Adrenal gland (tissue), 12 donors: ENCODE results near the gene PTGIS. TPM values are rescaled to one million over a fixed set of nuclear protein-coding genes. Genes with fewer than 3 reads are reported as not detected.

Experiments used
- DNase-seq, 7 donors: peaks; one replicate each; pipeline ENCODE4 v3.0.0-alpha.2; 2019 to 2020
- H3K27ac ChIP-seq, 5 donors: fragments of 200-600 bp; sonication (generic) in 4 of 5; 1 replicate in 3 of 5; 2 replicates in 2 of 5; pipeline versions ENCODE4 v1.5.1 to v1.8.0; 2016 to 2020; ENCODE audit warnings: mild to moderate bottlenecking in 1 of 5
- H3K27me3 ChIP-seq: fragments of 200-600 bp; 2 replicates; pipeline ENCODE4 v1.8.0; 2021
- H3K36me3 ChIP-seq, 2 donors: fragments of 200-600 bp; replicated peaks in 1 of 2; 1 replicate in 1 of 2; 2 replicates in 1 of 2; pipeline versions ENCODE4 v1.5.1 to v1.8.0; 2018 to 2022
- H3K4me1 ChIP-seq, 2 donors: fragments of 200-600 bp; replicated peaks in 1 of 2; 1 replicate in 1 of 2; 2 replicates in 1 of 2; pipeline versions ENCODE4 v1.5.1 to v1.8.0; 2018 to 2021
- H3K4me3 ChIP-seq, 4 donors: fragments of 200-600 bp; sonication (generic) in 3 of 4; one replicate each; pipeline ENCODE4 v1.5.1; 2016 to 2018
- H3K9me3 ChIP-seq, 3 donors: fragments of 200-600 bp; sonication (generic) in 1 of 3; replicated peaks in 1 of 3; 1 replicate in 2 of 3; 2 replicates in 1 of 3; pipeline versions ENCODE4 v1.5.1 to v1.8.0; 2016 to 2021
- CTCF ChIP-seq, 6 experiments: fragments of 450-650 bp in 4 of 6; fragments of 200-600 bp in 2 of 6; sonication (generic) in 1 of 6; IDR thresholded peaks; 1 replicate in 5 of 6; 2 replicates in 1 of 6; pipeline versions ENCODE4 v1.5.1 to v1.8.0; 2016 to 2021; ENCODE audit warnings: antibody characterized with exemption in 6 of 6, mild to moderate bottlenecking in 2 of 6, moderate library complexity in 1 of 6
- POLR2A ChIP-seq, 2 donors: fragments of 450-650 bp; IDR thresholded peaks; one replicate each; pipeline ENCODE4 v1.6.1; 2017; ENCODE audit warnings: antibody characterized with exemption in 2 of 2, mild to moderate bottlenecking in 2 of 2, moderate library complexity in 1 of 2
- WGBS, 4 donors: extraction: QIAGEN DNeasy Blood & Tissue Kit in 2 of 4; methylation state at CpG; one replicate each; pipeline versions ENCODE4 v1.1.5 to v1.1.7; 2013 to 2017; 5-methylcytosine and 5-hydroxymethylcytosine counted together
- intact Hi-C, 2 donors: fragments of 100-400 bp; cut with DNase I; formaldehyde crosslinking; loops; one replicate each; pipeline versions ENCODE4 v1.14.1 to v1.15.0; 2022 to 2023
- polyA plus RNA-seq, 3 donors: library from polyadenylated mRNA; stranded (reverse); fragments of 200-250 nt in 2 of 3; fragments of 350-450 nt in 1 of 3; fragmentation: Illumina TruSeq in 1 of 3; extraction: RNeasy Lipid Tissue Mini Kit (QIAGEN cat#74804) in 1 of 3; gene quantifications; one replicate each; pipeline ENCODE4 v1.2.3, GENCODE V29; 2013 to 2014
- total RNA-seq, 9 donors: library from RNA; depleted of rRNA in 4 of 9; stranded (reverse); fragments of >200 nt in 4 of 9; fragments of 120-200 nt in 1 of 9; fragmentation: NEBNext Ultra II Directional in 1 of 9; extraction: Animal tissue kit (Norgen Biotek cat#: 25700) in 1 of 9; gene quantifications; one replicate each; pipeline versions ENCODE4 v1.1.0 to v1.2.4, GENCODE V29; 2013 to 2023
- donor health status: healthy with polysubstance abuse.
- donor health status: Bipolar disorder and iron deficiency.
- donor health status: DM: yes; HTN: yes; CAD: no.
- donor health status: DM: no; HTN: no; CAD: no.
- donor health status: DM: no; HTN: no; CAD: no.
- donor health status: DM: yes; HTN: yes; CAD: no.

The PTGIS gene
- total and polyA plus RNA-seq, 12 donors, result 3.5 to 34.2 (median 8.0) TPM

- 90 to 97% (median 93%) methylated on average over 3 of the region's 3 CpGs for WGBS, 4 donors
- Histone ChIP-seq H3K36me3 (no peaks in the 10 kb centered on the region), H3K4me1 (peaks cover 8 to 14% of the 10 kb centered on the region in 2 donors), H3K27ac (no peak overlapping the region), H3K4me3 (no peak overlapping the region), H3K27me3 (peaks cover 11% of the 10 kb centered on the region), H3K9me3 (no peaks in the 10 kb centered on the region)
- no peak for DNase-seq
- TF ChIP-seq POLR2A (IDR thresholded peaks at IDR 0.05), result no peak
- intact Hi-C loops, result loop anchor here (5.0 to 10.0 kb wide), 3 partner anchors 96 to 149 kb away; no protein-coding TSS in a partner anchor
Measured at GRCh38 chr20:49481116-49481515, 86.8 kb downstream of the PTGIS start.

- no peak overlapping the region for H3K4me3 ChIP-seq
- no peak overlapping the region for H3K27ac ChIP-seq
- TF ChIP-seq CTCF (IDR thresholded peaks at IDR 0.05) (no peak), POLR2A (IDR thresholded peaks at IDR 0.05) (no peak)
- no peaks in the 10 kb centered on the region for H3K36me3 ChIP-seq
- peaks cover 8 to 14% of the 10 kb centered on the region in 2 donors for H3K4me1 ChIP-seq
- peaks cover 10% of the 10 kb centered on the region for H3K27me3 ChIP-seq
- intact Hi-C loops, result loop anchor here (5.0 to 10.0 kb wide), 3 partner anchors 95 to 148 kb away; no protein-coding TSS in a partner anchor
- WGBS, 4 donors, result 67 to 84% (median 75%) methylated on average over 3 of the region's 3 CpGs
- H3K9me3 ChIP-seq, result no peaks in the 10 kb centered on the region
- DNase-seq, result no peak
Measured at GRCh38 chr20:49480236-49480635, 87.7 kb downstream of the PTGIS start.

- DNase-seq, result no peak
- peaks cover 6% of the 10 kb centered on the region for H3K27me3 ChIP-seq
- H3K36me3 ChIP-seq, result no peaks in the 10 kb centered on the region
- H3K27ac ChIP-seq, result no peak overlapping the region
- H3K4me3 ChIP-seq, result no peak overlapping the region
- H3K9me3 ChIP-seq, result no peaks in the 10 kb centered on the region
- peaks cover 8 to 14% of the 10 kb centered on the region in 2 donors for H3K4me1 ChIP-seq
- WGBS, 4 donors, result 80 to 85% (median 82%) methylated on average over 5 to 6 of the region's 6 CpGs
- intact Hi-C loops, result loop anchor here (5.0 to 10.0 kb wide), 3 partner anchors 95 to 147 kb away; no protein-coding TSS in a partner anchor
- TF ChIP-seq CTCF (IDR thresholded peaks at IDR 0.05) (no peak), POLR2A (IDR thresholded peaks at IDR 0.05) (no peak)
Measured at GRCh38 chr20:49479785-49480184, 88.2 kb downstream of the PTGIS start.

- H3K4me3 ChIP-seq, result no peak overlapping the region
- WGBS, 4 donors, result 57 to 71% (median 63%) methylated on average over 5 of the region's 5 CpGs
- no peak for DNase-seq
- no peaks in the 10 kb centered on the region for H3K9me3 ChIP-seq
- peaks cover 4% of the 10 kb centered on the region for H3K27me3 ChIP-seq
- H3K27ac ChIP-seq, result no peak overlapping the region
- peaks cover 3 to 10% of the 10 kb centered on the region in 2 donors for H3K4me1 ChIP-seq
- no peaks in the 10 kb centered on the region for H3K36me3 ChIP-seq
- intact Hi-C loops, result no loop called here
- TF ChIP-seq CTCF (IDR thresholded peaks at IDR 0.05) (no peak), POLR2A (IDR thresholded peaks at IDR 0.05) (no peak)
Measured at GRCh38 chr20:49478754-49479689, 88.9 kb downstream of the PTGIS start.
